Esophagus muscularis mucosa (tissue), 4 donors: ENCODE data around the gene QKI. TPM values are rescaled to one million over a fixed set of nuclear protein-coding genes. Genes with fewer than 3 reads are reported as not detected.

Experiments used
- DNase-seq: peaks from one replicate; pipeline ENCODE4 v3.0.0-alpha.2; 2017; ENCODE audit errors: extremely low spot score
- H3K27ac ChIP-seq, 4 donors: fragments of 200-600 bp; sonication (generic); replicated peaks in 1 of 4; 1 replicate in 3 of 4; 2 replicates in 1 of 4; pipeline ENCODE4 v1.5.1; 2016 to 2019; ENCODE audit warnings: mild to moderate bottlenecking in 1 of 4
- H3K27me3 ChIP-seq, 4 donors: fragments of 200-600 bp; sonication (generic); one replicate each; pipeline versions ENCODE4 v1.5.1 to v1.6.0; 2016 to 2019
- H3K36me3 ChIP-seq, 4 donors: fragments of 200-600 bp; sonication (generic); one replicate each; pipeline ENCODE4 v1.5.1; 2016 to 2019
- H3K4me1 ChIP-seq, 4 donors: fragments of 200-600 bp; sonication (generic); one replicate each; pipeline ENCODE4 v1.5.1; 2016 to 2019
- H3K4me3 ChIP-seq, 4 donors: fragments of 200-600 bp; sonication (generic); 1 replicate in 2 of 4; 2 replicates in 2 of 4; pipeline ENCODE4 v1.5.1; 2016 to 2019; ENCODE audit warnings: mild to moderate bottlenecking in 4 of 4, moderate library complexity in 1 of 4
- H3K9me3 ChIP-seq, 4 donors: fragments of 200-600 bp; sonication (generic); 1 replicate in 3 of 4; 2 replicates in 1 of 4; pipeline ENCODE4 v1.5.1; 2016 to 2019
- CTCF ChIP-seq, 3 experiments: fragments of 200-600 bp in 2 of 3; fragments of 450-650 bp in 1 of 3; sonication (generic) in 2 of 3; IDR thresholded peaks; one replicate each; pipeline ENCODE4 v1.5.1; 2017 to 2019; ENCODE audit warnings: antibody characterized with exemption in 3 of 3, mild to moderate bottlenecking in 2 of 3, moderate library complexity in 1 of 3
- EP300 ChIP-seq: sonication (generic); formaldehyde crosslinking; IDR thresholded peaks from one replicate; pipeline ENCODE4 v1.6.1; 2017; ENCODE audit warnings: antibody characterized with exemption
- POLR2A ChIP-seq: fragments of 450-650 bp; IDR thresholded peaks from one replicate; pipeline ENCODE4 v1.6.1; 2017; ENCODE audit warnings: antibody characterized with exemption, moderate library complexity, mild to moderate bottlenecking, low read depth
- POLR2AphosphoS5 ChIP-seq, 2 donors: sonication (generic); formaldehyde crosslinking; IDR thresholded peaks; one replicate each; pipeline ENCODE4 v1.6.1; 2017; ENCODE audit warnings: antibody characterized with exemption in 2 of 2
- WGBS: methylation state at CpG from one replicate; pipeline ENCODE4 v1.1.5; 2018; 5-methylcytosine and 5-hydroxymethylcytosine counted together
- intact Hi-C: fragments of 100-400 bp; cut with DNase I; formaldehyde crosslinking; loops from one replicate; pipeline ENCODE4 v1.15.1; 2023
- total RNA-seq, 4 donors: library from RNA; depleted of rRNA; stranded (reverse); fragments of >200 nt; gene quantifications; one replicate each; pipeline versions ENCODE4 v1.1.0 to v1.2.1, GENCODE V29; 2016

QKI gene
- total RNA-seq, 4 donors from 2014 or later: 176 to 290 (median 237) TPM

- peaks cover 58 to 79% (median 70%) of the 10 kb centered on the region in 4 donors for H3K4me1 ChIP-seq
Measured at GRCh38 chr6:163525926-163526325, 111.4 kb downstream of the QKI start.

GRCh38 chr6:163526346-163526745, 111.8 kb downstream of the QKI start:
- intact Hi-C loops: no loop called here
- DNase-seq: no peak

More at GRCh38 chr6:163525926-163526325, 111.4 kb downstream of the QKI start:
- no peak for TF ChIP-seq POLR2A
- no peak for TF ChIP-seq EP300
- TF ChIP-seq POLR2AphosphoS5 (IDR thresholded peaks at IDR 0.05): no peak
- no peak for TF ChIP-seq CTCF (IDR thresholded peaks at IDR 0.05)
- Histone ChIP-seq H3K9me3 (no peaks in the 10 kb centered on the region), H3K4me3 (no peak overlapping the region), H3K36me3 (no peaks in the 10 kb centered on the region), H3K27ac (no peak overlapping the region), H3K27me3 (no peaks in the 10 kb centered on the region)
- intact Hi-C loops: no loop called here
- DNase-seq: no peak

GRCh38 chr6:163527291-163527690, 112.8 kb downstream of the QKI start:
- intact Hi-C loops: no loop called here
- whole genome bisulfite sequencing: 92% methylated on average over 3 of the region's 3 CpGs
- no peak overlapping the region for H3K4me3 ChIP-seq
- H3K27me3 ChIP-seq: no peaks in the 10 kb centered on the region
- TF ChIP-seq EP300 (no peak), CTCF (IDR thresholded peaks at IDR 0.05) (no peak), POLR2A (no peak), POLR2AphosphoS5 (IDR thresholded peaks at IDR 0.05) (no peak)
- peaks cover 71 to 84% (median 74%) of the 10 kb centered on the region in 4 donors for H3K4me1 ChIP-seq
- H3K27ac ChIP-seq: no peak overlapping the region
- H3K36me3 ChIP-seq: no peaks in the 10 kb centered on the region
- H3K9me3 ChIP-seq: no peaks in the 10 kb centered on the region
- no peak for DNase-seq

More at GRCh38 chr6:163526346-163526745, 111.8 kb downstream of the QKI start:
- H3K4me3 ChIP-seq: no peak overlapping the region
- 64% methylated on average over 1 of the region's 1 CpG for WGBS
- TF ChIP-seq EP300 (no peak), CTCF (IDR thresholded peaks at IDR 0.05) (no peak), POLR2A (no peak), POLR2AphosphoS5 (IDR thresholded peaks at IDR 0.05) (no peak)
- no peaks in the 10 kb centered on the region for H3K36me3 ChIP-seq
- no peak overlapping the region for H3K27ac ChIP-seq
- no peaks in the 10 kb centered on the region for H3K27me3 ChIP-seq
- no peaks in the 10 kb centered on the region for H3K9me3 ChIP-seq
- peaks cover 63 to 83% (median 71%) of the 10 kb centered on the region in 4 donors for H3K4me1 ChIP-seq

- H3K27me3 ChIP-seq: no peaks in the 10 kb centered on the region
- no peaks in the 10 kb centered on the region for H3K36me3 ChIP-seq
- no peak overlapping the region for H3K27ac ChIP-seq
- no peak for TF ChIP-seq POLR2A
- no peak for TF ChIP-seq EP300
- TF ChIP-seq POLR2AphosphoS5 (IDR thresholded peaks at IDR 0.05): no peak
- no peak for TF ChIP-seq CTCF (IDR thresholded peaks at IDR 0.05)
- H3K9me3 ChIP-seq: no peaks in the 10 kb centered on the region
- no peak overlapping the region for H3K4me3 ChIP-seq
- 42% methylated on average over 3 of the region's 3 CpGs for WGBS
- intact Hi-C loops: no loop called here
- DNase-seq: no peak
- H3K4me1 ChIP-seq: peaks cover 87 to 94% (median 91%) of the 10 kb centered on the region in 4 donors
Measured at GRCh38 chr6:163529605-163530004, 115.1 kb downstream of the QKI start.

- 86% methylated on average over 3 of the region's 3 CpGs for WGBS
- H3K27ac ChIP-seq: no peak overlapping the region
- TF ChIP-seq POLR2AphosphoS5 (IDR thresholded peaks at IDR 0.05) (no peak), POLR2A (no peak), CTCF (IDR thresholded peaks at IDR 0.05) (no peak), EP300 (no peak)
- peaks cover 83 to 94% (median 91%) of the 10 kb centered on the region in 4 donors for H3K4me1 ChIP-seq
- peaks cover 0 to 1% (median 0%) of the 10 kb centered on the region in 4 donors for H3K36me3 ChIP-seq
- no peaks in the 10 kb centered on the region for H3K9me3 ChIP-seq
- H3K27me3 ChIP-seq: no peaks in the 10 kb centered on the region
- H3K4me3 ChIP-seq: no peak overlapping the region
- no peak for DNase-seq
- intact Hi-C loops: no loop called here
Measured at GRCh38 chr6:163530406-163530805, 115.9 kb downstream of the QKI start.
